Measurements from ENCODE around the gene NMU.

GRCh38 chr4:55671667-55672066 is 35.6 kb upstream of the NMU start:
- TF ChIP-seq CTCF (conservative IDR thresholded peaks at IDR 0.05) = no peak
- no peak for TF ChIP-seq ZFX (IDR thresholded peaks at IDR 0.05)

All from C4-2B (cell line).